ENCODE results near the gene NLRP6. TPM values are rescaled to one million over a fixed set of nuclear protein-coding genes. Genes with fewer than 3 reads are reported as not detected.

Gene NLRP6
- total and polyA plus RNA-seq, 2 donors (not counting 1 experiment from before 2014, with no cell fraction given), result 1.4 to 2.7 TPM

DNA sequence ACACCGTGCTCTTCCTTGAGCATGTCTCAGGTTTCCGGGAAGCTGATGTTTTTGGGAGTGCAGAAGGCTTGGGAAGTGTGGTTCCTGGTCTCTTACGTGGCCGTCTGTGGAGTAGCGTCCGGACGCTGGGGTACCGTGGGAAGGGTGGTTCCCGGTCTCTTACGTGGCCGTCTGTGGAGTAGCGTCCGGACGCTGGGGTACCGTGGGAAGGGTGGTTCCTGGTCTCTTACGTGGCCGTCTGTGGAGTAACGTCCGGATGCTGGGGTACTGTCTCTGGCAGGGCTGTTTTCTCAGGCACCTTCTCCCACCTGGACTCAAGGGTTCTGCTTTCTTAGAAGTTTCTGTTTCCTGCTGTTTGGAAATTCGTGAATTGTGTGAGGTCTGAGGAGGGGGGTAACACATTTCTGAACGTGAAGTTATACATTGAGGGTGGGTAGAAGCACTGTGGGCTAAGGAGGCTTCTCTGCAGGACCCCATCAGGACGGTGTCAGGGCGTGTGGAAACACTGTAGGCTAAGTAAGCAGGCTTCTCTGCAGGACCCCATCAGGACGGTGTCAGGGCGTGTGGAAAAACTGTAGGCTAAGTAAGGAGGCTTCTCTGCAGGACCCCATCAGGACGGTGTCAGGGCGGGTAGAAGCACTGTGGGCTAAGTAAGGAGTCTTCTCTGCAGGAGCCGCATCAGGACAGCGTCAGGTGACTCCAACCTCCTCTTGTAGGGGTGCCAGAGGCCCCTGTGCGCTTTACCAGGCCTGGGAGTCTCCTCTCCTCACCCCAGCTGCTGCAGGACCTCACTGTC lies 47.8 kb downstream of the NLRP6 start:
- H3K9ac ChIP-seq (ENCODE audit: low read length), result peak overlapping the region; percentile 57
- no peaks in the 10 kb centered on the region for H3K36me3 ChIP-seq (replicated peaks in 1 of 2; ENCODE audit: control extremely low read depth in 1 of 2, control insufficient read depth in 1 of 2, extremely low read depth in 1 of 2, insufficient read depth in 2 of 2, low read length in 1 of 2)
- no peaks in the 10 kb centered on the region for H4K20me1 ChIP-seq (ENCODE audit: control insufficient read depth, insufficient read depth, low read length, poor library complexity, severe bottlenecking)
- Mint-ChIP-seq H3K27ac (peak overlapping the region; percentile 95), H3K9me3 (ENCODE audit: insufficient read depth) (no peaks in the 10 kb centered on the region), H3K4me3 (peak overlapping the region; percentile 66), H3K4me1 (peaks cover 49% of the 10 kb centered on the region), H3K27me3 (no peaks in the 10 kb centered on the region)
- H2AFZ ChIP-seq (ENCODE audit: insufficient read depth, low read depth, low read length, poor library complexity, severe bottlenecking), result peak overlapping the region; percentile 82
- no peaks in the 10 kb centered on the region for H3K27me3 ChIP-seq (replicated peaks in 1 of 4; ENCODE audit: control extremely low read depth in 1 of 4, control insufficient read depth in 3 of 4, insufficient read depth in 4 of 4, low read length in 3 of 4)
- peak overlapping the region in 3 of 5 experiments; percentile 21 to 34 (median 26) for H3K4me3 ChIP-seq (ENCODE audit: control extremely low read depth in 1 of 5, extremely low read depth in 1 of 5, insufficient read depth in 1 of 5, low read depth in 2 of 5, low read length in 4 of 5)
- intact Hi-C loops (cut with micrococcal nuclease), result no loop called here
- TF ChIP-seq, protein P1, sequence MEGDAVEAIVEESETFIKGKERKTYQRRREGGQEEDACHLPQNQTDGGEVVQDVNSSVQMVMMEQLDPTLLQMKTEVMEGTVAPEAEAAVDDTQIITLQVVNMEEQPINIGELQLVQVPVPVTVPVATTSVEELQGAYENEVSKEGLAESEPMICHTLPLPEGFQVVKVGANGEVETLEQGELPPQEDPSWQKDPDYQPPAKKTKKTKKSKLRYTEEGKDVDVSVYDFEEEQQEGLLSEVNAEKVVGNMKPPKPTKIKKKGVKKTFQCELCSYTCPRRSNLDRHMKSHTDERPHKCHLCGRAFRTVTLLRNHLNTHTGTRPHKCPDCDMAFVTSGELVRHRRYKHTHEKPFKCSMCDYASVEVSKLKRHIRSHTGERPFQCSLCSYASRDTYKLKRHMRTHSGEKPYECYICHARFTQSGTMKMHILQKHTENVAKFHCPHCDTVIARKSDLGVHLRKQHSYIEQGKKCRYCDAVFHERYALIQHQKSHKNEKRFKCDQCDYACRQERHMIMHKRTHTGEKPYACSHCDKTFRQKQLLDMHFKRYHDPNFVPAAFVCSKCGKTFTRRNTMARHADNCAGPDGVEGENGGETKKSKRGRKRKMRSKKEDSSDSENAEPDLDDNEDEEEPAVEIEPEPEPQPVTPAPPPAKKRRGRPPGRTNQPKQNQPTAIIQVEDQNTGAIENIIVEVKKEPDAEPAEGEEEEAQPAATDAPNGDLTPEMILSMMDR (IDR thresholded peaks at IDR 0.05), result no peak
- no peak for TF ChIP-seq EZH2 (IDR thresholded peaks at IDR 0.05; ENCODE audit: borderline replicate concordance, insufficient read depth, low read depth, low read length, poor library complexity, severe bottlenecking)
- peaks cover 0 to 7% (median 0%) of the 10 kb centered on the region in 3 donors for H3K9me3 ChIP-seq (ENCODE audit: control extremely low read depth in 1 of 3, control insufficient read depth in 2 of 3, insufficient read depth in 1 of 3, low read length in 2 of 3)
- CTCF ChIA-PET, result interaction anchor here (1.0 to 2.3 kb wide), 5 partner anchors 14 to 75 kb away, joined by 3 to 10 read pairs (median 6); no protein-coding TSS in a partner anchor
- POLR2A ChIA-PET, result interaction anchor here (1.0 to 1.5 kb wide), 3 partner anchors 23 to 57 kb away, joined by 3 to 8 read pairs (median 3); no protein-coding TSS in a partner anchor
- WGBS (ENCODE audit: insufficient coverage), result 89% methylated on average over 29 of the region's 30 CpGs
- no peaks in the 10 kb centered on the region for H3K79me2 ChIP-seq (ENCODE audit: control insufficient read depth, insufficient read depth, low read length)
- H3K4me2 ChIP-seq (replicated peaks; ENCODE audit: low read depth, low read length, poor library complexity, severe bottlenecking), result peak overlapping the region; percentile 81
- peak overlapping the region; percentile 95 to 96 for H3K27ac ChIP-seq (ENCODE audit: low read length in 2 of 2)
- ATAC-seq (ENCODE audit: low read depth), result no peak
- H3K4me1 ChIP-seq (ENCODE audit: control insufficient read depth in 2 of 2, insufficient read depth in 2 of 2, low read length in 2 of 2), result peaks cover 29 to 47% of the 10 kb centered on the region in 2 donors
- no peak for DNase-seq

- CTCF ChIA-PET, result interaction anchor here (1.6 to 4.4 kb wide), 2 partner anchors 29 to 75 kb away, joined by 10 to 23 read pairs; no protein-coding TSS in a partner anchor
- Histone ChIP-seq H3K9me3 (ENCODE audit: control extremely low read depth in 1 of 3, control insufficient read depth in 2 of 3, insufficient read depth in 1 of 3, low read length in 2 of 3) (peaks cover 0 to 7% (median 0%) of the 10 kb centered on the region in 3 donors), H4K20me1 (ENCODE audit: control insufficient read depth, insufficient read depth, low read length, poor library complexity, severe bottlenecking) (no peaks in the 10 kb centered on the region), H3K36me3 (replicated peaks in 1 of 2; ENCODE audit: control extremely low read depth in 1 of 2, control insufficient read depth in 1 of 2, extremely low read depth in 1 of 2, insufficient read depth in 2 of 2, low read length in 1 of 2) (no peaks in the 10 kb centered on the region), H3K79me2 (ENCODE audit: control insufficient read depth, insufficient read depth, low read length) (no peaks in the 10 kb centered on the region), H3K27me3 (replicated peaks in 1 of 4; ENCODE audit: control extremely low read depth in 1 of 4, control insufficient read depth in 3 of 4, insufficient read depth in 4 of 4, low read length in 3 of 4) (no peaks in the 10 kb centered on the region), H2AFZ (ENCODE audit: insufficient read depth, low read depth, low read length, poor library complexity, severe bottlenecking) (peak overlapping the region; percentile 82), H3K9ac (ENCODE audit: low read length) (peak overlapping the region; percentile 57), H3K4me3 (ENCODE audit: control extremely low read depth in 1 of 5, extremely low read depth in 1 of 5, insufficient read depth in 1 of 5, low read depth in 2 of 5, low read length in 4 of 5) (peak overlapping the region in 4 of 5 experiments; percentile 21 to 34 (median 26)), H3K4me1 (ENCODE audit: control insufficient read depth in 2 of 2, insufficient read depth in 2 of 2, low read length in 2 of 2) (peaks cover 34 to 50% of the 10 kb centered on the region in 2 donors), H3K4me2 (replicated peaks; ENCODE audit: low read depth, low read length, poor library complexity, severe bottlenecking) (peak overlapping the region; percentile 81), H3K27ac (ENCODE audit: low read length in 2 of 2) (peak overlapping the region; percentile 95 to 96)
- Mint-ChIP-seq H3K4me3 (peak overlapping the region; percentile 66), H3K27me3 (no peaks in the 10 kb centered on the region), H3K9me3 (ENCODE audit: insufficient read depth) (no peaks in the 10 kb centered on the region), H3K27ac (peak overlapping the region; percentile 95), H3K4me1 (peaks cover 52% of the 10 kb centered on the region)
- DNase-seq (no peak), ATAC-seq (ENCODE audit: low read depth) (no peak)
- POLR2A ChIA-PET, result interaction anchor here (1.0 to 1.5 kb wide), 3 partner anchors 22 to 58 kb away, joined by 3 to 8 read pairs (median 3); no protein-coding TSS in a partner anchor
- intact Hi-C loops (cut with micrococcal nuclease), result no loop called here
- TF ChIP-seq, protein P1 (IDR thresholded peaks at IDR 0.05), result no peak
- no peak for TF ChIP-seq EZH2 (IDR thresholded peaks at IDR 0.05; ENCODE audit: borderline replicate concordance, insufficient read depth, low read depth, low read length, poor library complexity, severe bottlenecking)
- 46% methylated on average over 6 of the region's 6 CpGs for WGBS (ENCODE audit: insufficient coverage)
Measured at GRCh38 chr11:326592-326841, 48.3 kb downstream of the NLRP6 start.

Measured in B cell (primary cell).